Activated B cell treated with CpG ODN at 0.5 μM for 24 hours (primary cell): Measurements from ENCODE around the gene CBX3. TPM values are rescaled to one million over a fixed set of nuclear protein-coding genes. Genes with fewer than 3 reads are reported as not detected.
"Not testable (repeated sequence)": the region's sequence is repeated elsewhere in the genome, so short reads cannot be mapped to it uniquely, and the experiment has no call there.

Experiments used
- ATAC-seq: fragments of 200-7000 bp; cut with Tn5 transposase; one replicate; pipeline ENCODE4 v1.10.0; 2021; ENCODE audit warnings: low read depth, mild to moderate bottlenecking, moderate library complexity
- CTCF ChIA-PET: fragments of 350-600 bp; sonication (Branson Sonifier 250); formaldehyde crosslinking; loops from one replicate; lab custom pipeline; 2021; ENCODE audit warnings: antibody characterized with exemption; lab: Charles Lee
- POLR2A ChIA-PET: fragments of 350-600 bp; sonication (Branson Sonifier 250); formaldehyde crosslinking; loops from one replicate; lab custom pipeline; 2021; ENCODE audit warnings: antibody characterized with exemption; lab: Charles Lee
- DNase-seq: peaks from one replicate; pipeline ENCODE4 v3.0.0; 2022
- H3K27ac Mint-ChIP-seq: one replicate; pipeline ENCODE4 v1.8.0; 2020; ENCODE audit warnings: mixed read lengths
- H3K27me3 Mint-ChIP-seq: one replicate; pipeline ENCODE4 v1.8.0; 2021; ENCODE audit warnings: mixed read lengths
- H3K36me3 Mint-ChIP-seq: one replicate; pipeline ENCODE4 v1.8.0; 2021; ENCODE audit warnings: low read depth, mixed read lengths
- H3K4me1 Mint-ChIP-seq: one replicate; pipeline ENCODE4 v1.8.0; 2021; ENCODE audit warnings: mixed read lengths
- H3K4me3 Mint-ChIP-seq: one replicate; pipeline ENCODE4 v1.8.0; 2020; ENCODE audit warnings: mild to moderate bottlenecking, mixed read lengths
- H3K9me3 Mint-ChIP-seq: one replicate; pipeline ENCODE4 v1.8.0; 2020; ENCODE audit warnings: mixed read lengths
- intact Hi-C: fragments of 100-400 bp; cut with micrococcal nuclease; formaldehyde crosslinking; loops from one replicate; pipeline ENCODE4 v1.15.1; 2024
- total RNA-seq: library from RNA; stranded (reverse); gene quantifications from 2 replicates; pipeline ENCODE4 v1.2.3, GENCODE V29; 2022
- TF ChIP-seq, protein P1 (sequence below): fragments of 200-600 bp; IDR thresholded peaks from one replicate; pipeline ENCODE4 v1.8.0; 2022; ENCODE audit warnings: antibody characterized with exemption, mild to moderate bottlenecking

CBX3 gene
- total RNA-seq, 1 donor from 2014 or later = 125 TPM

DNA sequence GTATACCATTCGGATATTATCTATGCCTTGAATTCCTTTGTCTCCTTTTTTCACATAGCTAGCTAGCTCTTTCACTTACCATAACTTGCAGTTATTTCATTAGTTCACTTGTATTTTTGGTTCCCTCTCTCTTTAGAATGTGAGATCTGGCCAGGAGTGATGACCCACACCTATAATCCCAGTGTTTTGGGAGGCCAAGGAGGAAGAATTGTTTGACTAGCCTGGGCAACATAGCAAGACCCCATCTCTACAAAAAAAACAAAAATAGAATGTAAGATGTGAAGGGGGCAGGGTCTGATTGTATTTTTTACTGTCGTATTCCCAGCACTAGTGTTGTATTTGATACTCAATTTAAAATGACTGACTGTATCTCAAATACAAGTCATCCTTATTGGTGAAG lies 29.9 kb upstream of the CBX3 start:
- peaks cover 10% of the 10 kb centered on the region for H3K4me1 Mint-ChIP-seq
- ATAC-seq (no peak), DNase-seq (no peak)
- no peak overlapping the region for H3K27ac Mint-ChIP-seq
- TF ChIP-seq, protein P1, sequence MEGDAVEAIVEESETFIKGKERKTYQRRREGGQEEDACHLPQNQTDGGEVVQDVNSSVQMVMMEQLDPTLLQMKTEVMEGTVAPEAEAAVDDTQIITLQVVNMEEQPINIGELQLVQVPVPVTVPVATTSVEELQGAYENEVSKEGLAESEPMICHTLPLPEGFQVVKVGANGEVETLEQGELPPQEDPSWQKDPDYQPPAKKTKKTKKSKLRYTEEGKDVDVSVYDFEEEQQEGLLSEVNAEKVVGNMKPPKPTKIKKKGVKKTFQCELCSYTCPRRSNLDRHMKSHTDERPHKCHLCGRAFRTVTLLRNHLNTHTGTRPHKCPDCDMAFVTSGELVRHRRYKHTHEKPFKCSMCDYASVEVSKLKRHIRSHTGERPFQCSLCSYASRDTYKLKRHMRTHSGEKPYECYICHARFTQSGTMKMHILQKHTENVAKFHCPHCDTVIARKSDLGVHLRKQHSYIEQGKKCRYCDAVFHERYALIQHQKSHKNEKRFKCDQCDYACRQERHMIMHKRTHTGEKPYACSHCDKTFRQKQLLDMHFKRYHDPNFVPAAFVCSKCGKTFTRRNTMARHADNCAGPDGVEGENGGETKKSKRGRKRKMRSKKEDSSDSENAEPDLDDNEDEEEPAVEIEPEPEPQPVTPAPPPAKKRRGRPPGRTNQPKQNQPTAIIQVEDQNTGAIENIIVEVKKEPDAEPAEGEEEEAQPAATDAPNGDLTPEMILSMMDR = no peak
- CTCF ChIA-PET = interaction anchor here (0.8 kb wide), 1 partner anchor 20 kb away, joined by 3 read pairs; the partner anchor contains the start of gene NFE2L3
- H3K27me3 Mint-ChIP-seq = no peaks in the 10 kb centered on the region
- intact Hi-C loops = no loop called here
- H3K9me3 Mint-ChIP-seq = no peaks in the 10 kb centered on the region
- H3K4me3 Mint-ChIP-seq = no peak overlapping the region
- POLR2A ChIA-PET = interaction anchor here (0.7 to 2.0 kb wide), 3 partner anchors 10 to 30 kb away, joined by 3 to 7 read pairs (median 3); partner anchors contain the start of gene CBX3
- peaks cover 21% of the 10 kb centered on the region for H3K36me3 Mint-ChIP-seq

DNA sequence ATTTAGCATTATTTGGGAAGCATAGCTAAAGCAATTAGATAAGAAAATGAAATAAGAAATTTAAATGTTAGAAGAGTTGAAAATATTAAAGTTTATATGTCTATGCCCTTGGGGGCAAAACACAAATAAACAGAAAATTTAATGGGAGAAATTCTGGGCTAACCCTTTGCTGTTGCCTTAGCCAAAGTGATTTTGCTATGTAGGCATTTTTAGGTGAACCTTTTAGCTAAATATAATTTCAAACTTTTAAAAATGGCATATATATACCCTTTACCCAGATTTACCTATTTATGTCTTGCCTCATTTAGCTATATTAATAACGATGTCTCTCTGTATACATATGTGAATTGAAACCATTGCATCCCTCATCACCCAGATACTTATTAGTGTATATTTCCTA lies 29.5 kb upstream of the CBX3 start:
- Mint-ChIP-seq H3K4me1 (peaks cover 6% of the 10 kb centered on the region), H3K27me3 (no peaks in the 10 kb centered on the region), H3K36me3 (peaks cover 21% of the 10 kb centered on the region), H3K4me3 (no peak overlapping the region), H3K27ac (no peak overlapping the region), H3K9me3 (no peaks in the 10 kb centered on the region)
- no peak for ATAC-seq
- CTCF ChIA-PET = interaction anchor here (0.8 kb wide), 1 partner anchor 20 kb away, joined by 3 read pairs; the partner anchor contains the start of gene NFE2L3
- POLR2A ChIA-PET = interaction anchor here (1.2 to 2.0 kb wide), 2 partner anchors 13 to 29 kb away, joined by 3 to 7 read pairs; partner anchors contain the start of gene CBX3
- intact Hi-C loops = loop anchor here (2.0 kb wide), 1 partner anchor 15 kb away; no protein-coding TSS in a partner anchor
- DNase-seq = no peak
- TF ChIP-seq, protein P1 = no peak

DNA sequence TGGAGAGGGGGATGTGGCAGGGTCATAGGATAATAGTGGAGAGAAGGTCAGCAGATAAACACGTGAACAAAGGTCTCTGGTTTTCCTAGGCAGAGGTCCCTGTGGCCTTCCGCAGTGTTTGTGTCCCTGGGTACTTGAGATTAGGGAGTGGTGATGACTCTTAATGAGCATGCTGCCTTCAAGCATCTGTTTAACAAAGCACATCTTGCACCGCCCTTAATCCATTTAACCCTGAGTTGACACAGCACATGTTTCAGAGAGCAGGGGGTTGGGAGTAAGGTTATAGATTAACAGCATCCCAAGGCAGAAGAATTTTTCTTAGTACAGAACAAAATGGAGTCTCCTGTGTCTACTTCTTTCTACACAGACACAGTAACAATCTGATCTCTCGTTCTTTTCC lies 25.6 kb upstream of the CBX3 start:
- H3K4me1 Mint-ChIP-seq, H3K4me3 Mint-ChIP-seq, POLR2A ChIA-PET, ATAC-seq, intact Hi-C loops, CTCF ChIA-PET, H3K9me3 Mint-ChIP-seq, H3K27ac Mint-ChIP-seq, H3K27me3 Mint-ChIP-seq, DNase-seq: not testable (repeated sequence)
- peaks cover 13% of the 10 kb centered on the region for H3K36me3 Mint-ChIP-seq

DNA sequence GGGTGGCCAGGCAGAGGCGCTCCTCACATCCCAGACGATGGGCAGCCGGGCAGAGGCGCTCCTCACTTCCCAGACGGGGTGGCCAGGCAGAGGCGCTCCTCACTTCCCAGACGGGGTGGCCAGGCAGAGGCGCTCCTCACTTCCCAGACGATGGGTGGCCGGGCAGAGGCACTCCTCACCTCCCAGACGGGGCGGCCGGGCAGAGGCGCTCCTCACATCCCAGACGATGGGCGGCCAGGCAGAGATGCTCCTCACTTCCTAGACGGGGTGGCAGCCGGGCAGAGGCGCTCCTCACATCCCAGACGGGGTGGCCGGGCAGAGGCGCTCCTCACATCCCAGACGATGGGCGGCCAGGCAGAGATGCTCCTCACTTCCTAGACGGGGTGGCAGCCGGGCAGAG lies 24.8 kb upstream of the CBX3 start:
- peaks cover 12% of the 10 kb centered on the region for H3K36me3 Mint-ChIP-seq
- ATAC-seq, H3K9me3 Mint-ChIP-seq, H3K27ac Mint-ChIP-seq, CTCF ChIA-PET, POLR2A ChIA-PET, DNase-seq, H3K27me3 Mint-ChIP-seq, H3K4me3 Mint-ChIP-seq, intact Hi-C loops: not testable (repeated sequence)
- H3K4me1 Mint-ChIP-seq = peaks cover 12% of the 10 kb centered on the region

DNA sequence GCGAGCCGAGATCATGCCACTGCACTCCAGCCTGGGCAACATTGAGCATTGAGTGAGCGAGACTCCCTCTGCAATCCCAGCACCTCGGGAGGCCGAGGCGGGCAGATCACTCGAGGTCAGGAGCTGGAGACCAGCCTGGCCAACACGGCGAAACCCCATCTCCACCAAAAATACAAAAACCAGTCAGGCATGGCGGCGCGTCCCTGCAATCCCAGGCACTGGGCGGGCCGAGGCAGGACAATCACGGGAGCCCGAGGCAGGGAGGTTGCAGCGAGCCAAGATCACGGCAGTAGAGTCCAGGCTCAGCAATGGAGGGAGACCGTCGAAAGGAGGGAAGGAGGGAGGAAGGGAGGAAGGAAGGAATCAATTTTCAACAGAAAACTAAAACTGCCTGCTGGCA lies 24.3 kb upstream of the CBX3 start:
- Mint-ChIP-seq H3K4me1 (peaks cover 16% of the 10 kb centered on the region), H3K36me3 (peaks cover 11% of the 10 kb centered on the region)
- POLR2A ChIA-PET, H3K27ac Mint-ChIP-seq, H3K9me3 Mint-ChIP-seq, DNase-seq, intact Hi-C loops, ATAC-seq, H3K4me3 Mint-ChIP-seq, H3K27me3 Mint-ChIP-seq, CTCF ChIA-PET: not testable (repeated sequence)

DNA sequence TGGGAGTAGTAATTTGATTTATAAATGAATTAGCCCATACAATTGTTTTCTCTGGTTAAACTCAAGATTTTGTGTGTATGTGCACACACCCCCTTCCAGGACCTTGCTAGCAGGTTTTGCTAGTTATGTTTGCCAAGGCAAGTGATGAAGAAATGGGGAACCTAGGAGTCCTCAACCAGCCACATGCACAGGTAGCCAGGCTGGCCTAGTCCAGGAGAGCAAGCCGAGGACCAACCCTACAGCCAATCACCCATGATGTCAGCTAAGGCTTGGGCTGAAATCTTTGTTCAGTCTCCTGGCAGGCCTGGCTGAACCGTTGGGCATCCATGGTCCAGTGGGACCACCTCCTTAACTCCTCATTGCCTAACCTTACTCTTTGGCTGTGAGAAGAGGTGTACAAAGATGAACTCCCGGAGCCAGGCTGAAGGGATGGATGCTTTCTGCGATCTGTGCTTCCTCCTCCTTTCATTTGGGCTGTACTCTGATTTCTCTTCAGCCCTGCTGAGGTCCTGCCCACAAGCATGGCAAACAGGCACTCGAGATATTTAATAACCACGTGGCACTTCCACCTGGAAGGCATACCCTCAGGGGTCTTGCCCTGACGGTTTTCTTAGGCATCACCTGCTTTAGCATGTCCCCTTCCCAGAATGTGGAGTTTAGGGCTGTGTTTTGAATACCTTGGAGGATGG lies 23.1 kb upstream of the CBX3 start:
- H3K4me1 Mint-ChIP-seq = peaks cover 18% of the 10 kb centered on the region
- no peaks in the 10 kb centered on the region for H3K9me3 Mint-ChIP-seq
- ChIA-PET CTCF (no interaction called here), POLR2A (interaction anchor here (0.6 to 2.2 kb wide), 3 partner anchors 13 to 76 kb away, joined by 8 to 9 read pairs (median 8); no protein-coding TSS in a partner anchor)
- peaks cover 9% of the 10 kb centered on the region for H3K36me3 Mint-ChIP-seq
- no peak overlapping the region for H3K27ac Mint-ChIP-seq
- ATAC-seq = no peak
- intact Hi-C loops = no loop called here
- no peak overlapping the region for H3K4me3 Mint-ChIP-seq
- no peaks in the 10 kb centered on the region for H3K27me3 Mint-ChIP-seq
- TF ChIP-seq, protein P1 = no peak
- no peak for DNase-seq
